ENCODE measurements around the gene HOXB7. TPM values are rescaled to one million over a fixed set of nuclear protein-coding genes. Genes with fewer than 3 reads are reported as not detected.

Gene HOXB7
- total and polyA plus RNA-seq, 9 donors = 0.23 to 6.9 (median 1.3) TPM

DNA sequence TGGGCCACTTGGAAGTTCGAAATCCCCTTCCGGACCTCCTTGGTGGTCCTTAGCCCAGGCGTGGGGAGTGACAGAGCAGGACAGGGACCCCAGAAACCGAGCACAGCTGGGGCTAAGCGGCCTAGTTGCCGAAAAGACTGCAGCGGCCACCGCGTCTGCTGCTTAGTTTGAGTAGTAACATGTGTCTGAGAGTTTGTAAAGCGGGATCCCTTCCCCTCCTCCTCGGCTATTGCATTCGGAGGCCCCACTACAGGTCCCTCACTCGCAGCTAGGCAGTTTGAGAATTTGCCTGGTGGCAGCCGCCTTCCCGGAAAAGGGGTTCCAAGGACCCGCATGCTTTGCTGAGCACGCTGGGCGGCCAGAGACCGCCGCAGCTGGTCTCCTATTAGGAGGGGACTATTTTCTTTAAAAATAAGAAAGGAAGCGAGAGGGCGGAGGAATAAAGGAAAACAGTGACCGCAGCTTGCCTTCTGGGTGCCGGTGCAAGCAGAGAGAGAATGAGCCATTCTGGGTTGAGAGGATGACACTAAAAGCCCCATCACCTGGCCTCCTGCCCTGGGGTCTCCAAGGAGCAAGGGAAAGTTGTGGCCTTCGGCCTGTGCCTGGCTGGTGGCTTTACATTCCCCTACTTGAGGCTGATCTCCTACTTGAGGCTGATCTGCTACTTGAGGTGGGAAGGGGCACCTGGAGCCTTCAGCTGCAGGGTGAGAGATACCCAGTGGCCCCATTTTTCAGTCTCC is 16.1 kb downstream of the HOXB7 start:
- intact Hi-C loops (cut with DNase I) = loop anchor here in 1 of 4 donors (10.0 kb wide), 1 partner anchor 240 kb away; no protein-coding TSS in a partner anchor
- no peak overlapping the region for H3K4me3 ChIP-seq
- 39 to 57% (median 46%) methylated on average over 25 of the region's 25 CpGs for WGBS, 3 donors

GRCh38 chr17:48593840-48594537 is 16.8 kb downstream of the HOXB7 start:
- peak in 2 of 5 donors; percentile 41 to 57 for DNase-seq
- WGBS, 3 donors = 8 to 12% (median 12%) methylated on average over 37 of the region's 37 CpGs
- peaks cover 2% of the 10 kb centered on the region for H3K27me3 ChIP-seq
- H3K4me3 ChIP-seq = peak overlapping the region; percentile 27
- no peaks in the 10 kb centered on the region for H3K36me3 ChIP-seq
- H3K27ac ChIP-seq = no peak overlapping the region
- intact Hi-C loops (cut with DNase I) = loop anchor here in 1 of 4 donors (10.0 kb wide), 1 partner anchor 239 kb away; no protein-coding TSS in a partner anchor
- no peaks in the 10 kb centered on the region for H3K4me1 ChIP-seq (ENCODE audit: insufficient read depth)
- TF ChIP-seq, protein P1, sequence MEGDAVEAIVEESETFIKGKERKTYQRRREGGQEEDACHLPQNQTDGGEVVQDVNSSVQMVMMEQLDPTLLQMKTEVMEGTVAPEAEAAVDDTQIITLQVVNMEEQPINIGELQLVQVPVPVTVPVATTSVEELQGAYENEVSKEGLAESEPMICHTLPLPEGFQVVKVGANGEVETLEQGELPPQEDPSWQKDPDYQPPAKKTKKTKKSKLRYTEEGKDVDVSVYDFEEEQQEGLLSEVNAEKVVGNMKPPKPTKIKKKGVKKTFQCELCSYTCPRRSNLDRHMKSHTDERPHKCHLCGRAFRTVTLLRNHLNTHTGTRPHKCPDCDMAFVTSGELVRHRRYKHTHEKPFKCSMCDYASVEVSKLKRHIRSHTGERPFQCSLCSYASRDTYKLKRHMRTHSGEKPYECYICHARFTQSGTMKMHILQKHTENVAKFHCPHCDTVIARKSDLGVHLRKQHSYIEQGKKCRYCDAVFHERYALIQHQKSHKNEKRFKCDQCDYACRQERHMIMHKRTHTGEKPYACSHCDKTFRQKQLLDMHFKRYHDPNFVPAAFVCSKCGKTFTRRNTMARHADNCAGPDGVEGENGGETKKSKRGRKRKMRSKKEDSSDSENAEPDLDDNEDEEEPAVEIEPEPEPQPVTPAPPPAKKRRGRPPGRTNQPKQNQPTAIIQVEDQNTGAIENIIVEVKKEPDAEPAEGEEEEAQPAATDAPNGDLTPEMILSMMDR (IDR thresholded peaks at IDR 0.05) = peak in 1 of 3 donors; percentile 21
- TF ChIP-seq POLR2A (IDR thresholded peaks at IDR 0.05) = no peak
- H3K9me3 ChIP-seq = peaks cover 0 to 8% of the 10 kb centered on the region in 2 donors

More for the DNA sequence above, 16.1 kb downstream of the HOXB7 start:
- Histone ChIP-seq H3K27me3 (peaks cover 2% of the 10 kb centered on the region), H3K4me1 (ENCODE audit: insufficient read depth) (no peaks in the 10 kb centered on the region), H3K36me3 (no peaks in the 10 kb centered on the region), H3K9me3 (peaks cover 0 to 8% of the 10 kb centered on the region in 2 donors), H3K27ac (no peak overlapping the region)
- DNase-seq = no peak
- TF ChIP-seq POLR2A (IDR thresholded peaks at IDR 0.05) (no peak), EP300 (IDR thresholded peaks at IDR 0.05) (no peak)
- TF ChIP-seq, protein P1 (IDR thresholded peaks at IDR 0.05) = no peak

DNA sequence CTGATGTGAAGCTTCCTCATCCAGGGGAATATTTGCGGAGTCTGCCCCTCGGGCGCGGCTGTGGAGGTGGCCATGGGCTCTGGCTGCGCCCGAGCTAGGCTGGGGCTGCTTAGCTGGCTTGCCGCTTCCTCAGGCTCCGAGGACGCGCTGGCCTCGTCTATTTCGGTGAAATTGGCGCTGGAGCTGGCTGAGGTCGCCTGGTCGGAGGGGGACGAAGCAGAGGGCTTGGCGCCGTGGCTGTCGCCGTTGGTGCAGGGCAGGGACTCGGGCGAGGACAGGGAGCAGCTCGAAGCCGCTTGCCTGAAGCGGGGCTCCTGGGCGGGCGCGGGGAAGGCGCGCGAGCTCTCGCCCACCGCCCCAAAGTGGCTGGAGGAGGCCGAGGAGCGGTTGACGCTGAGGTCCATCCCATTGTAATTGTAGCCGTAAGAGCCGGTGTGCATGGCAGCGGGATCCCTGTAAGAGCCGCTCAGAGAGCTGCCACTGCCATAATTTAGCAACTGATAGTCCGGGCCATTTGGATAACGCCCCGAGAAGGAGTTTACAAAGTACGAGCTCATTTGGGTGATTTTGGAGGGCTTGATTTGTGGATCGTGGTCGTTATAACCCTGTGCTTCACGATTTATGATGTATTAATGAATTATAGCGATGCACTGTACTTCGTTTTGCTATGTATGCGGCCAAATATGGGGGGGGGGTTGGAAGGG is 17.5 kb downstream of the HOXB7 start, which contains the start of gene HOXB5:
Gene HOXB5, minus strand, starts transcription at position 654 of the 704 bp plus-strand sequence. Its CDS starts 97 bp downstream, at position 557.
- WGBS, 3 donors = 2 to 3% (median 2%) methylated on average over 50 of the region's 50 CpGs
- no peaks in the 10 kb centered on the region for H3K4me1 ChIP-seq (ENCODE audit: insufficient read depth)
- no peak within 1 kb of the TSS for H3K27ac ChIP-seq
- TF ChIP-seq EP300 (IDR thresholded peaks at IDR 0.05) (no peak), POLR2A (IDR thresholded peaks at IDR 0.05) (no peak)
- TF ChIP-seq, protein P1 (IDR thresholded peaks at IDR 0.05) = no peak
- H3K27me3 ChIP-seq = peaks cover 2% of the 10 kb centered on the region
- DNase-seq = no peak
- H3K4me3 ChIP-seq = peak within 1 kb of the TSS; percentile 27
- H3K9me3 ChIP-seq = peaks cover 0 to 8% of the 10 kb centered on the region in 2 donors
- H3K36me3 ChIP-seq = no peaks in the 10 kb centered on the region
- intact Hi-C loops (cut with DNase I) = loop anchor here in 1 of 4 donors (10.0 kb wide), 1 partner anchor 238 kb away; no protein-coding TSS in a partner anchor

DNA sequence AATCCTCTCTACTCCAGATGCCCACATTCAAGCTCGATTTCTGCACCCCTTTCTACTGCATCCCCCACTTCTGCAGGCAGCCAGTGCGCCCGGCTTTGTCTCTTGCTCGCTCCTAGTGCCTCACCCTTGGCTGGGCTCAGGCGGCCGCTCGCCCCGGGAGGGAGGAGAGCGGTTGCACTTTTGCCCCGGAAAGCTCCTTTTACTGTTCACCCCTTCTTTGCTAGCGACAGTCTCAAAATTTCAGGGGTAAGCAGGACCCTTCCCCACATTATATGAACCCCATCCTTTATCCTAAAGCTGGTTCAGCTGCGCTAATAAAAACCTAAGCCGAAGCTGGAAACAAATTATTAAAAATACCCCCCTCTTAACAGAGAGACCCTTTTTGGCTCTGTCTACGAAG is 18.2 kb downstream of the HOXB7 start:
- Histone ChIP-seq H3K4me3 (peak overlapping the region; percentile 27), H3K27ac (no peak overlapping the region), H3K36me3 (no peaks in the 10 kb centered on the region), H3K27me3 (peaks cover 2% of the 10 kb centered on the region), H3K4me1 (ENCODE audit: insufficient read depth) (no peaks in the 10 kb centered on the region), H3K9me3 (peaks cover 0 to 8% of the 10 kb centered on the region in 2 donors)
- DNase-seq = no peak
- TF ChIP-seq POLR2A (IDR thresholded peaks at IDR 0.05) (no peak), EP300 (IDR thresholded peaks at IDR 0.05) (no peak)
- TF ChIP-seq, protein P1 (IDR thresholded peaks at IDR 0.05) = no peak
- intact Hi-C loops (cut with DNase I) = loop anchor here in 1 of 4 donors (10.0 kb wide), 1 partner anchor 238 kb away; no protein-coding TSS in a partner anchor
- 10 to 17% (median 14%) methylated on average over 14 of the region's 14 CpGs for WGBS, 3 donors
